HEK293T (cell line): Measurements from ENCODE around the gene DOCK10.

Experiments
- ARNT ChIP-seq: fragments of 450-650 bp; IDR thresholded peaks from 2 replicates; pipeline ENCODE4 v1.6.1; 2017; ENCODE audit warnings: mild to moderate bottlenecking
- BHLHE40 ChIP-seq: fragments of 450-650 bp; IDR thresholded peaks from 2 replicates; pipeline ENCODE4 v1.6.1; 2016; ENCODE audit warnings: mild to moderate bottlenecking, moderate library complexity, borderline replicate concordance
- ELF4 ChIP-seq: fragments of 450-650 bp; IDR thresholded peaks from 2 replicates; pipeline ENCODE4 v1.6.1; 2017; ENCODE audit warnings: antibody characterized with exemption
- FOXA1 ChIP-seq: fragments of 450-650 bp; IDR thresholded peaks from 2 replicates; pipeline ENCODE4 v1.6.1; 2016; ENCODE audit warnings: mild to moderate bottlenecking
- FOXM1 ChIP-seq: fragments of 450-650 bp; IDR thresholded peaks from 2 replicates; pipeline ENCODE4 v1.6.1; 2017; ENCODE audit warnings: mild to moderate bottlenecking, borderline replicate concordance
- HDGF ChIP-seq: fragments of 450-650 bp; IDR thresholded peaks from 2 replicates; pipeline ENCODE4 v1.6.1; 2017; ENCODE audit warnings: antibody characterized with exemption, borderline replicate concordance
- L3MBTL2 ChIP-seq: fragments of 450-650 bp; conservative IDR thresholded peaks from 2 replicates; pipeline ENCODE4 v1.6.1; 2016; ENCODE audit warnings: mild to moderate bottlenecking
- SP1 ChIP-seq: fragments of 450-650 bp; IDR thresholded peaks from 2 replicates; pipeline ENCODE4 v1.6.1; 2017
- SUZ12 ChIP-seq: fragments of 450-650 bp; IDR thresholded peaks from 2 replicates; pipeline ENCODE4 v1.6.1; 2016; ENCODE audit warnings: mild to moderate bottlenecking
- TARDBP ChIP-seq: fragments of 450-650 bp; IDR thresholded peaks from 2 replicates; pipeline ENCODE4 v1.6.1; 2016
- ZNF384 ChIP-seq: fragments of 450-650 bp; IDR thresholded peaks from 2 replicates; pipeline ENCODE4 v1.6.1; 2016
- TF ChIP-seq, protein P1 (sequence below): fragments of 450-650 bp; IDR thresholded peaks from 2 replicates; pipeline ENCODE4 v1.6.1; 2016

DNA sequence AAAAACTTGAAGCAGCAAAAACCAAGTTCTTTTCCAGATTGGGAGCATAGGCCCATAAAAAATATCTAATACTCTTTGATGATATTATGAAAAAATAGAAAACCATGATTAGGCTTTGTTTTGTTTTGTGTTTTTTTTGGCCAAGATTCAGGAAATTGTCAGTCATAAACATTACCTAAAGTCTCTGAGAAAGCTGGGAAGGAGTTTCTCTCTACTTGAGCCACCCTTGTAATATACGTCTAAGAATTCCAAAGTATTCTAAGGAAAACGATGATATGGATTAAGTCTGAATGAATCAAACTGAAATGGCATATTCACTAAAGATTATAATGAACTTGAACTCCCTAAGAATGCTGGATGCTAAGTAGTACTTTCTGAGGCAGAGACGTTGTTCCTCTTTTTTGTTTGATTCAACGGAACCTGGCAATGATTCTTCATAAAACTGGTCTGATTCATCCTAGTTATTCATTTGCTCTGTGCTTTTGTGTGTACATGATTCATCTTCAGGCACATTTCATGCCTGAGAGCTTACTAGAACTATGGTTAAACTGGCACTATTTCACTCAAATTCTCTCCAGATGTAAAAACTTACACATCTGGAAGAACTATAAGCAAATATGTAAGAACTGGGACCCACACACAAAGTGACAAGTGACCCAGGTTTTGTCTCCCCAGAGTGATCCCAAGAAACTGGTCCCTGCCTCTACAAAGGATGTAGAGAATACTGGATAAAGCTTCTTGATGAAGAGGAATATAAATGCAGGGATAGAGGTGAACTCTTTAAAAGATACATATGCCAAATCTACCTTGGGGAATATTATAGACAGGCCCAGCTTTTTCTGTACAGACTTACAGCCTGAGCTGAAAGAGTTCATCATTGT is 159.7 kb downstream of the DOCK10 start:
- TF ChIP-seq SP1: no peak
- no peak for TF ChIP-seq FOXA1
- TF ChIP-seq SUZ12: no peak
- no peak for TF ChIP-seq HDGF
- no peak for TF ChIP-seq ELF4
- no peak for TF ChIP-seq FOXM1
- no peak for TF ChIP-seq TARDBP
- no peak for TF ChIP-seq ZNF384
- TF ChIP-seq ARNT: no peak
- TF ChIP-seq BHLHE40: no peak
- TF ChIP-seq L3MBTL2: no peak
- TF ChIP-seq, protein P1, sequence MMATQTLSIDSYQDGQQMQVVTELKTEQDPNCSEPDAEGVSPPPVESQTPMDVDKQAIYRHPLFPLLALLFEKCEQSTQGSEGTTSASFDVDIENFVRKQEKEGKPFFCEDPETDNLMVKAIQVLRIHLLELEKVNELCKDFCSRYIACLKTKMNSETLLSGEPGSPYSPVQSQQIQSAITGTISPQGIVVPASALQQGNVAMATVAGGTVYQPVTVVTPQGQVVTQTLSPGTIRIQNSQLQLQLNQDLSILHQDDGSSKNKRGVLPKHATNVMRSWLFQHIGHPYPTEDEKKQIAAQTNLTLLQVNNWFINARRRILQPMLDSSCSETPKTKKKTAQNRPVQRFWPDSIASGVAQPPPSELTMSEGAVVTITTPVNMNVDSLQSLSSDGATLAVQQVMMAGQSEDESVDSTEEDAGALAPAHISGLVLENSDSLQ: no peak
